Measurements from ENCODE around the gene TMEM63A.

DNA sequence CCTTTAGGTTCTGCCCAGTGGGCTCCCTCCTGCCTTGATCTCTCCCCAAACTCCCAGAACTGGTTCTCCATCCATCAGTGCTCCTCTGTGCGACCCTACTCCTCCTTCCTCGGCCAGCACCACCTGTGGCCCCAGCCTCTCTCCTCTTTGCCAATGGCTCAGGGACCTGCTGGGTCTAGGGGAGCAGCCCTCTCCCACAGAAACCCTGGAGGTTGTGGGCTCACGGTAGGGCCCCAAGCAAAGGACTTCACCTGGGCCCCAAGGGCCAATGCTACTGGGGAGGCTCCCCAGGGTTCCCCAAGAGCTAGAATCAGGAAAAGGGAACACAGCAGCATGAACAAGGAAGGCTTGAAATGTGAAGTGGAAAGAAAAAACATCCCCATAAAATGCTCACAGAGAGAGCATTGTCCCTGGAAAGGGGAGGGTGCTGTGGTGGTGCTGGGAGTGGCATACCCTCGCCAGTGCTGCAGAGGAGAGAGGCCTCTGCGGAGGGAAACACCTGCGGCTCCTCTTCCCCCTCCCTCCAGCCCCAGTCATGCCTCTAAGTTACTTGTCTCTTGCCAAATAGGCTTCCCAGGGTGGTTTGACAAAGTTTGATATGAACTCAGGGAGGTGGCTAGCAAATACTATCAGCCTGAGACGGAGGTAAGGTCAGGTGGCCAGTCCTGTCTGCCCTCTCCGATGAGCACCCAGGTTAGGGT is 2.5 kb downstream of the TMEM63A start:
- TF ChIP-seq EZH2phosphoT487 (IDR thresholded peaks at IDR 0.05; ENCODE audit: insufficient read depth, low read depth) (no peak), EZH2 (IDR thresholded peaks at IDR 0.05; ENCODE audit: insufficient read depth, poor library complexity, severe bottlenecking) (no peak)
